Esophagus squamous epithelium (tissue), 5 donors: ENCODE results near the gene LZTS3. TPM values are rescaled to one million over a fixed set of nuclear protein-coding genes. Genes with fewer than 3 reads are reported as not detected.

Experiments
- DNase-seq: peaks from one replicate; lab custom pipeline; 2025; lab: John Stamatoyannopoulos, UW
- H3K27ac ChIP-seq, 4 donors: fragments of 200-600 bp; sonication (generic); one replicate each; pipeline ENCODE4 v1.5.1; 2016 to 2019; ENCODE audit warnings: mild to moderate bottlenecking in 1 of 4
- H3K27me3 ChIP-seq, 4 donors: fragments of 200-600 bp; sonication (generic); 1 replicate in 3 of 4; 2 replicates in 1 of 4; pipeline versions ENCODE4 v1.5.1 to v1.6.0; 2017 to 2021; ENCODE audit warnings: antibody characterized with exemption in 1 of 4
- H3K36me3 ChIP-seq, 3 donors: fragments of 200-600 bp; sonication (generic); one replicate each; pipeline ENCODE4 v1.5.1; 2016 to 2019
- H3K4me1 ChIP-seq, 3 donors: fragments of 200-600 bp; sonication (generic); one replicate each; pipeline ENCODE4 v1.5.1; 2017 to 2019
- H3K4me3 ChIP-seq, 4 donors: fragments of 200-600 bp; sonication (generic); 1 replicate in 3 of 4; 2 replicates in 1 of 4; pipeline ENCODE4 v1.5.1; 2016 to 2019; ENCODE audit warnings: mild to moderate bottlenecking in 2 of 4, moderate library complexity in 1 of 4
- H3K9me3 ChIP-seq, 3 donors: fragments of 200-600 bp; sonication (generic); one replicate each; pipeline ENCODE4 v1.5.1; 2016 to 2019
- CTCF ChIP-seq, 6 experiments: fragments of 450-650 bp in 4 of 6; fragments of 200-600 bp in 2 of 6; sonication (generic) in 2 of 6; IDR thresholded peaks; one replicate each; pipeline ENCODE4 v1.5.1; 2016 to 2019; ENCODE audit warnings: antibody characterized with exemption in 6 of 6, mild to moderate bottlenecking in 4 of 6, moderate library complexity in 4 of 6
- POLR2A ChIP-seq, 4 donors: fragments of 450-650 bp; IDR thresholded peaks; one replicate each; pipeline ENCODE4 v1.6.1; 2017; ENCODE audit warnings: antibody characterized with exemption in 4 of 4, mild to moderate bottlenecking in 4 of 4, moderate library complexity in 3 of 4
- WGBS, 2 donors: methylation state at CpG; one replicate each; pipeline ENCODE4 v1.1.5; 2018; 5-methylcytosine and 5-hydroxymethylcytosine counted together
- intact Hi-C: fragments of 100-400 bp; cut with DNase I; formaldehyde crosslinking; loops from one replicate; pipeline ENCODE4 v1.15.0; 2022
- total RNA-seq, 4 donors: library from RNA; depleted of rRNA; stranded (reverse); fragments of >200 nt; gene quantifications; one replicate each; pipeline ENCODE4 v1.1.0, GENCODE V29; 2016
- donor health status: DM: yes; HTN: yes; CAD: no.

Gene LZTS3
- total RNA-seq, 4 donors from 2014 or later = 1.1 to 6.3 (median 4.4) TPM

DNA sequence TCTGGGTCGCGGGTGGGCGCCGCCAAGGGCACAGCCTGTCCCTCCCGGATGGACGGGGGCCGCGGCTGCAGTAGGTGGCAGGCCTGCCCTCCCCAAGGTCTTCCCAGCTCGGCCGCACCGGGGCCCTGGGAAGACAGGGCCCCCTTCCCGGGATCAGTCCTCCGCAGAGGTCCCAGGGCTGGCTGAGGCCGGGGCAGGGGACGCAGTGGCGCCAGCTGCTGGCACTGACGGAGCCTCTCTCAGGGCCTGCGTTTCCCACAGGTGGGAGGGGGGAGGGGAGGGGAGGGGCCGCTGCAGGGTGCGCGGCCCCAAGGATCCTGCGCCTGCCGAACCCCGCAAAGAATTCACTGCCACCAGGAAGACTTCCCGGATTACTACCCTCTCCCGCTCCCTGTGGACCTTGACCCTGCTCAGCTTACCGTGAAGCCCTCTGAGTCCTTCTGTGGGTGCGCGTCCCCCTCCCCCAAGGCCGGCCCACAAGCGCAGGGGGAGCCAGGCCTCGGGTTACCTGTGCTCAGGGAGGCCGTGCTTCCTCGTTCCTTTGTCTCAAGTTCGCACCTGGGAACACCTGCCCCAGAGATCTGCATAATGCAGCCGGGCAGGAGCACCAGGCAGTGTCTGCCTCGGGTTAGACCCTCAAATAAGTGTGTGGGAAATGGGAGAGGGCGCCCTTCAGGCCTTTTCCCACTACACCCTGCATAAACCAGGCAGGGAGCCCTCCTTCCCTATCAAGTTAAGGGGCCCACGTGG is 5.1 kb downstream of the LZTS3 start:
- WGBS, 2 donors = 35 to 71% methylated on average over 1 to 17 of the region's 39 CpGs
- H3K27me3 ChIP-seq = peaks cover 0 to 44% (median 0%) of the 10 kb centered on the region in 4 donors
- H3K9me3 ChIP-seq = no peaks in the 10 kb centered on the region
- no peaks in the 10 kb centered on the region for H3K36me3 ChIP-seq
- intact Hi-C loops = no loop called here
- H3K4me1 ChIP-seq = peaks cover 8 to 33% (median 16%) of the 10 kb centered on the region in 3 donors
- peak overlapping the region in 3 of 4 donors; percentile 25 to 47 (median 28) for H3K4me3 ChIP-seq
- TF ChIP-seq CTCF (IDR thresholded peaks at IDR 0.05) (no peak), POLR2A (IDR thresholded peaks at IDR 0.05) (no peak)
- no peak for DNase-seq
- peak overlapping the region in 1 of 4 donors; percentile 10 for H3K27ac ChIP-seq

GRCh38 chr20:3167738-3168078 is 5.6 kb downstream of the LZTS3 start:
- WGBS, 2 donors = 44 to 100% methylated on average over 1 to 7 of the region's 25 CpGs
- no peak for TF ChIP-seq CTCF (IDR thresholded peaks at IDR 0.05)
- TF ChIP-seq POLR2A (IDR thresholded peaks at IDR 0.05) = no peak
- intact Hi-C loops = no loop called here
- peaks cover 5 to 28% (median 11%) of the 10 kb centered on the region in 3 donors for H3K4me1 ChIP-seq
- H3K9me3 ChIP-seq = no peaks in the 10 kb centered on the region
- H3K4me3 ChIP-seq = peak overlapping the region in 3 of 4 donors; percentile 25 to 47 (median 28)
- H3K27me3 ChIP-seq = peaks cover 0 to 40% (median 0%) of the 10 kb centered on the region in 4 donors
- H3K36me3 ChIP-seq = no peaks in the 10 kb centered on the region
- no peak for DNase-seq
- no peak overlapping the region for H3K27ac ChIP-seq

DNA sequence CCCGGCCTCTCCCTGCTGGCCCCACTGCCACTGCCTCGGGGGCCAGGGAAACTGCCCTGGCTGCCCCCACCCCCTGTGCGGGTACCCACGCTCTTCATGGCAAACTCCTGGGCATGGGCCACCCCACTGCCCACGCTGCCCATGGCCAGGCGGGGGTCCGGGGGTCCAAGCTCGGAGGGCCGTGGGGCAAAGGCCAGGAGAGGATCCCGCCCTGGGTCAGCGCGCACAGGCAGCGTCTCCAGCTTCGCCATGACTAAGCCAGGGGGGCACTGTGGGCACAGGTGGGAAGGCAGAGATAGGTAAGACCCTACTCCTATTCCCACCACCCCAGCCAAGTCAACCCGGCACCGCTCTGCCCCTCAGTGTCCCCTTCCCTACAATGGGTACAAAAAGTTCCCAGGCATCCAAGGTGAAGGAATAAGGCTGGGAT is 6.4 kb downstream of the LZTS3 start:
- 95 to 100% methylated on average over 2 of the region's 16 CpGs for WGBS, 2 donors
- Histone ChIP-seq H3K9me3 (no peaks in the 10 kb centered on the region), H3K4me1 (peaks cover 0 to 22% (median 9%) of the 10 kb centered on the region in 3 donors), H3K27me3 (peaks cover 0 to 32% (median 0%) of the 10 kb centered on the region in 4 donors), H3K4me3 (no peak overlapping the region), H3K27ac (no peak overlapping the region), H3K36me3 (no peaks in the 10 kb centered on the region)
- no peak for DNase-seq
- TF ChIP-seq POLR2A (IDR thresholded peaks at IDR 0.05) = no peak
- TF ChIP-seq CTCF (IDR thresholded peaks at IDR 0.05) = no peak
- intact Hi-C loops = no loop called here

DNA sequence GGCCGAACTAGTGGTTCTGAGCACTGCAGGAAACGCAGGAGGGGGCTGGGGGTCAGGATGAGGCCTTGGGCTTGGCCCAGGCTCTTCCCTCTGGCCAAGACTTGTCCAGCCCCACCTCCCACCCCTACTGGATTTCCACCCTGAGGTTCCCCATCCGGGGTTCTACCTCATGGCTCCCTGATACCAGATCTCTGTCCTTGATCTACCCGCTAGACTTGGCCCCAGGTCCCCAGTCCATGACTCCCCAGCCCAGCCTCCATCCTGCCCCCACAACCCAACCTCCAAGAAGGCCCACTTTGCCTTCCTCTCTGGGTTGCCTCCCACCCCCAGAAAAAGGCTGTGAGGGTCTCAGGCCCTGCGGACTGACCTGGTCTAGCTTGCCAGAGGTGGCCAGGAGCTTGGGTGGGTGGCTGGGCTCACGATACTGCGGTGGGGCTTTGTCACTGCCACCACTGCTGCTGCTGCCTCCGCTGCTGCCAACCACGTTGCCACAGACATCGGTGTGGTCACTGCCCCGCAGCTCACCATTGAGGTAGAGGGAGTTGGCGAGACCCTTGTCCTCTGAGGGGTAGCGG is 6.9 kb downstream of the LZTS3 start:
- intact Hi-C loops = no loop called here
- H3K36me3 ChIP-seq = no peaks in the 10 kb centered on the region
- H3K27ac ChIP-seq = no peak overlapping the region
- DNase-seq = no peak
- peaks cover 0 to 27% (median 0%) of the 10 kb centered on the region in 4 donors for H3K27me3 ChIP-seq
- WGBS, 2 donors = 69 to 85% methylated on average over 2 to 6 of the region's 13 CpGs
- no peaks in the 10 kb centered on the region for H3K9me3 ChIP-seq
- H3K4me1 ChIP-seq = peaks cover 0 to 22% (median 9%) of the 10 kb centered on the region in 3 donors
- no peak for TF ChIP-seq CTCF (IDR thresholded peaks at IDR 0.05)
- no peak for TF ChIP-seq POLR2A (IDR thresholded peaks at IDR 0.05)
- no peak overlapping the region for H3K4me3 ChIP-seq
